Astrocyte of the spinal cord (primary cell): ENCODE measurements around the gene ADCY5.

Source experiments
- DNase-seq: peaks from one replicate; pipeline ENCODE4 v3.0.0; 2011; ENCODE audit warnings: low read depth, low spot score
- H3K4me3 ChIP-seq: 2 replicates; pipeline ENCODE4 v1.5.1; 2011; ENCODE audit warnings: low read depth, mild to moderate bottlenecking, low read length, moderate library complexity
- in situ Hi-C: cut with HindIII; loops from 2 replicates; pipeline ENCODE4 v1.10.0; 2017; ENCODE audit warnings: low sequenced_read_pairs
- TF ChIP-seq, protein P1 (sequence below): IDR thresholded peaks from 2 replicates; pipeline ENCODE4 v1.5.1; 2012; ENCODE audit warnings: low read depth, mild to moderate bottlenecking, low read length, inconsistent platforms

Gene ADCY5

DNA sequence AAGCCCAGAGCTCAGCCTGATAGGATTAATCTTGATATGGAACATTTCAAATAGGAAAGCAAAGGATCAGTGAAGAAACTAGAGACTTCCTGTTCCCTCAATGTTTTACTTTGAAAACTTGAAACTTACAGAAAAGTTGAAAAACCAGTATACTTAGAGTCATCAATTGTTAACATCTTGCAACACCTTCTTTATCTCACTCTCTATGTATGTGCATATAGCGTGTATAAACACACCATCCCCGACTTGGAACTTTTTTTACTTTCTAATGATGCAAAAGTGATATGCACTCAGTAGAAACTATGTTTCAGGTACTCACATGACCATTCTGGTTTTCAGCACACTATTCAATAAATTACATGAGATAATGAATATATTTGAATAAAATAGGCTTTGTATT is 186.7 kb downstream of the ADCY5 start:
- TF ChIP-seq, protein P1, sequence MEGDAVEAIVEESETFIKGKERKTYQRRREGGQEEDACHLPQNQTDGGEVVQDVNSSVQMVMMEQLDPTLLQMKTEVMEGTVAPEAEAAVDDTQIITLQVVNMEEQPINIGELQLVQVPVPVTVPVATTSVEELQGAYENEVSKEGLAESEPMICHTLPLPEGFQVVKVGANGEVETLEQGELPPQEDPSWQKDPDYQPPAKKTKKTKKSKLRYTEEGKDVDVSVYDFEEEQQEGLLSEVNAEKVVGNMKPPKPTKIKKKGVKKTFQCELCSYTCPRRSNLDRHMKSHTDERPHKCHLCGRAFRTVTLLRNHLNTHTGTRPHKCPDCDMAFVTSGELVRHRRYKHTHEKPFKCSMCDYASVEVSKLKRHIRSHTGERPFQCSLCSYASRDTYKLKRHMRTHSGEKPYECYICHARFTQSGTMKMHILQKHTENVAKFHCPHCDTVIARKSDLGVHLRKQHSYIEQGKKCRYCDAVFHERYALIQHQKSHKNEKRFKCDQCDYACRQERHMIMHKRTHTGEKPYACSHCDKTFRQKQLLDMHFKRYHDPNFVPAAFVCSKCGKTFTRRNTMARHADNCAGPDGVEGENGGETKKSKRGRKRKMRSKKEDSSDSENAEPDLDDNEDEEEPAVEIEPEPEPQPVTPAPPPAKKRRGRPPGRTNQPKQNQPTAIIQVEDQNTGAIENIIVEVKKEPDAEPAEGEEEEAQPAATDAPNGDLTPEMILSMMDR = no peak
- in situ Hi-C loops = no loop called here
- H3K4me3 ChIP-seq = no peak overlapping the region
- no peak for DNase-seq

DNA sequence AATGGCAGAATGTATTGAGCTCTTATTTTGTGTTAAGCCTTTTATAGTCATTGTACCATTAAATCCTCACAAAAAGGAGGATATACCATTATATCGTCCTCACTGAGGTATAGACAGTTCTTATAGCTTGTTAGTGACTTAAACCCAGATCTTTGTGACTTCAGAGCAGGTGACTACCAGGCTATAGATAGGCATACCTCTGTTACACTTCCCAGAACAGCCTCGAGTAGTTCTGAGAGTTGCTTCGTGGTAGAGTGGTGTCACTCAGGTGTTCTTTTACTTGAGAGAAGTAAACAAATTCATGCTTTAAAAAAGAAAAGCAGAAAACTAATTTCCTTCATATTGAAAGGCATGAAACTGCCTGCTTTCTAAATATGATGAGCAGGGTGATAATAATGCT is 187.2 kb downstream of the ADCY5 start:
- DNase-seq = no peak

DNA sequence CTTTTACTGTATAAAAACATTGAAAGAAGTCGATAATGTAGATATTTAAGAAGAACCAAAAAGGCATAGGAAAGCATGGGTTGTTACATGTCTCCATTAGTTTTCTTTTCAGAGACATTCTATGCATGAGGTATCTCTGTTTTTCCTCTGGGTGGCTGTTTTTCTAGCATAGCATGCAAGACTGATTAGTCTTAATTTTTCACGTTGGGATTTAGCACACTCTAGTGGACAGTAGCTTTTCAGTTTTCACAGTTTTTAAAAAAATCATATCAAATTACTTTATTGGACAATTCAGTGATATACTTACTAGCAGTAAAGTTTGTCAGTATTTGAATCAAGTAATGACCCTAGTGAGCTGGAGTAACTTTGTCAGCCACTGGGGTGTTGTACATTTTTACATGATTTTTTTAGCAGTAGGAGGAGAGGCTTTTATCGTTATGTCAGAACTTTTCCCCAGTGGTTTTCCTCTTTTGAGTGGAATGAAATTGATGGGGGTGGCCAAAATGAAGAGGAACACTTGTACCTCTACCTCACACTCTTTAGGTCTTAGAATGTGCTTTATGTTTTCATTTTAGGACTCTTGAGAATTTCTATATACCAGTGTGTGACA is 190.0 kb downstream of the ADCY5 start:
- H3K4me3 ChIP-seq = no peak overlapping the region
- in situ Hi-C loops = no loop called here
- peak; percentile 65 for DNase-seq
- TF ChIP-seq, protein P1 = peak; percentile 56

More for the DNA sequence above, 187.2 kb downstream of the ADCY5 start:
- H3K4me3 ChIP-seq = no peak overlapping the region
- TF ChIP-seq, protein P1 = no peak
- in situ Hi-C loops = no loop called here

DNA sequence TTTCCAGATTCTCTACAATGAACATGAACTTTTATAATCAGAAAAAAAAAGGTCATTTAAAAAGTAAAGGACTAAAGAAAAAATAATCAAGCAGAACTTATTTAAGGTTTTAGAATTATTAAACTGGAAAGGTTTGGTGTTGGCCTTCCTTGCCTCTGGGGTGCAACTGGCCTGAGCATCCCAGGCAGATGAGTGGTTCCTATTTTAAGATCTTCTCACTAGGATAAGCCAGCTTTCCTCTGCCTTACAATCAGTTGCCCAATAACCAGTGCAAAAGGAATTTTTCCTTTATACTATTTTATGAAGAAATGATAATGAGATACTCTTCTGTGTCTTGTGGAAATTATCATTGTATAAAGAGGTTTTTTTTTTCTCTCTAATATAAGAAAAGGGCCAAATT is 190.5 kb downstream of the ADCY5 start:
- in situ Hi-C loops = no loop called here
- H3K4me3 ChIP-seq = no peak overlapping the region
- DNase-seq = no peak
- TF ChIP-seq, protein P1 = no peak

DNA sequence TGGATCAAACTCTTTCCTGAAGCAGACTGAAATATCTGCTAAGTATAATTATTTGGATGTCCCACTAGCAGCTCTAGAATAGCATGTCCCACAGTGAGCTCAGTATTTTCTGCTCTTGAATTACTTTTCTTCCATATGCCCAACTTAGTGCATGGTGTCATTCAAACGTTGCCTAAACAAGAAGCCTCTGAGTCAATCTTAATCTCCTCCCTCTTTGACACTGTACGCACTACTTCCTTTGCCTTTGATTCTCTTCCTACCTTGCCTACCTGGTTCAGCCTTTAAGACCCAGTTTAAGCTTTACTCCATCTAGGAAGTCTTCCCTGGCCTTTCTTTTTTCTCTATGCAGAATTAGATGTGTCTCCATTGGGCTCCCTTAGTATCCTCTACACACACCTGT is 192.6 kb downstream of the ADCY5 start:
- H3K4me3 ChIP-seq = no peak overlapping the region
- TF ChIP-seq, protein P1 = no peak
- DNase-seq = no peak
- in situ Hi-C loops = no loop called here

DNA sequence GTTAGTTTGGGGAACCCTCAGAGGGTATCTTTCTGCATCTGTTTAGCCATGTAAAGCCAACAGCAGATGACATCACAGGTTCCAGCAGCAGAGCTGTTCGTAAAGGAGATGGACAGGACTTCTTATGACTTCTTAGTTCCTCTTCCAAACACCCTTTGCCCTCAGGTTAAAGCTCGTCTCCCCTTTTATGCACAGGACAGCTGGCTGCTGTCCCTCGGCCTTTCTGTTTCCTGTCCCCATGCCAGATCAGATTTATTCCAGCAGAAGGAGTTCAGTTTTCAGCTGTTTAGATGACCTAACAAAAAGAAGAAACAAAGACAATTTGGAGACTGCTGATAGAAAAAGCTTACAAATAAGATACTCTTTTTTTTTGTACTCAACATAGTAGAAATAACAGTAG is 202.0 kb downstream of the ADCY5 start:
- no peak for DNase-seq
- TF ChIP-seq, protein P1 = no peak
- in situ Hi-C loops = no loop called here
- no peak overlapping the region for H3K4me3 ChIP-seq
